ENCODE data around the gene CCDC92B. TPM values are rescaled to one million over a fixed set of nuclear protein-coding genes. Genes with fewer than 3 reads are reported as not detected.

Gene CCDC92B
- total RNA-seq, 2 experiments from 2014 or later: 0.10 TPM; not detected in 1

- CTCF ChIA-PET: no interaction called here
- Mint-ChIP-seq H3K27me3 (no peaks in the 10 kb centered on the region), H3K36me3 (ENCODE audit: low read depth) (peaks cover 10% of the 10 kb centered on the region)
These were observed 55.7 kb downstream of the CCDC92B start for GRCh38 chr17:2693561-2694380.

DNA sequence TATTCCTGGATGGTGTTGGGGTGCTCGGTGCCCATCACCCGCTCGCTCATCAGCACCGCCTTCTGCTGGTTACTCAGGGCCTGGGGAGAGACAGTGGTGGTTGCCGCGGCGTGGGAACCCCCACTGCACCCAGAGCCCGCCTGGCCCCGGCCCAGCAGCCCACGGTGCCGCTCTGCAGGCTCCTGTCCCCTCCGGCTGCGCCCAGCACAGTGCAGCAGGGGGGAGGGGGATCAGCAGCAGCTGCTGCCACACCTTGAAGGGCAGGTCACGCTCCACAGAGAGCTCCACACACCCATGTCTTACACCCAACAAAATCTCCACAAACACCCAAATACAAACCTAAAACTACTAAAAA is 56.7 kb downstream of the CCDC92B start:
- POLR2A ChIA-PET: no interaction called here
- CTCF ChIA-PET: no interaction called here
- peaks cover 14% of the 10 kb centered on the region for H3K4me1 Mint-ChIP-seq
- no peak overlapping the region for H3K27ac Mint-ChIP-seq
- no peak overlapping the region for H3K4me3 Mint-ChIP-seq
- H3K27me3 Mint-ChIP-seq: no peaks in the 10 kb centered on the region
- DNase-seq: no peak
- H3K9me3 Mint-ChIP-seq: no peaks in the 10 kb centered on the region
- peaks cover 10% of the 10 kb centered on the region for H3K36me3 Mint-ChIP-seq (ENCODE audit: low read depth)

More at GRCh38 chr17:2693561-2694380, 55.7 kb downstream of the CCDC92B start:
- POLR2A ChIA-PET: no interaction called here
- Mint-ChIP-seq H3K9me3 (no peaks in the 10 kb centered on the region), H3K4me1 (peaks cover 7% of the 10 kb centered on the region), H3K27ac (no peak overlapping the region), H3K4me3 (no peak overlapping the region)
- DNase-seq: no peak

- DNase-seq: no peak
- ChIA-PET CTCF (no interaction called here), POLR2A (no interaction called here)
- no peaks in the 10 kb centered on the region for H3K27me3 Mint-ChIP-seq
- H3K36me3 Mint-ChIP-seq (ENCODE audit: low read depth): peaks cover 10% of the 10 kb centered on the region
- no peak overlapping the region for H3K4me3 Mint-ChIP-seq
- H3K4me1 Mint-ChIP-seq: peaks cover 16% of the 10 kb centered on the region
- H3K27ac Mint-ChIP-seq: no peak overlapping the region
- H3K9me3 Mint-ChIP-seq: no peaks in the 10 kb centered on the region
These were observed 57.3 kb downstream of the CCDC92B start for GRCh38 chr17:2691965-2692780.

DNA sequence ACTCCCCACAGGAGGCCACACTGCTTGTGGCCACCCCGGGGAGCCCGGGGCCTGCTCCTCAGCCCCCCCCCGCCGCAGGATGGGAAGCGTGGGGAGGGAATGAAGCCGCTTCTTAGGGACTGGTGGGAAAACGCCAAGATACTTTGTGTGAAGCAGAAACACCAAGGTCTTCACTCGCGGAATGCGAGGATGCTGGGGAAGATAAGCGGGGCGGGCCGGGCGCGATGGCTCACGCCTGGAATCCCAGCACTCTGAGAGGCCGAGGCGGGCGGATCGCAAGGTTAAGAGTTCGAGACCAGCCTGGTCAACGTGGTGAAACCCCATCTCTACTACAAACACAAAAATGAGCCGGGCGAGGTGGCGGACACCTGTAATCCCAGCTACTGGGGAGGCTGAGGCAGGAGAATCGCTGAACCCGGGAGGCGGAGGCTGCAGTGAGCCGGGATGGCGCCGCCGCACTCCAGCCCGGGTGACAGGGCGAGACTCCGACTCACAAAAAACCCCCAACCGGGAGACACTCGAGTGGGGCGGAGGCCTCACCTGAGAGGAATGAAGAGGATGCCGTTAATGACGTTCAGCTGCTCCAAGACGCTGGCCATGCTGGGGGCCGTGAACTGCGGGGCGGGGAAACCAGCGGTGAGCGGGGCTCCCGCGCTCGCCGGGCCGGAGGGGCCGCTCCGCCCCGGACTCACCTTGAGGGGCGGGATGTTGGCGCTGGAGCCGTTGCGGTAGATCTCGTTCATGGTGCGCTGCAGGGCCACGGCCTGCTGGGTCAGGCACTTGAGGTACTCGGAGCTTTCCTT is 58.2 kb downstream of the CCDC92B start:
- CTCF ChIA-PET: no interaction called here
- Mint-ChIP-seq H3K27me3 (no peaks in the 10 kb centered on the region), H3K4me1 (peaks cover 16% of the 10 kb centered on the region), H3K27ac (no peak overlapping the region), H3K36me3 (ENCODE audit: low read depth) (peaks cover 10% of the 10 kb centered on the region), H3K4me3 (no peak overlapping the region), H3K9me3 (no peaks in the 10 kb centered on the region)
- DNase-seq: no peak
- POLR2A ChIA-PET: no interaction called here

DNA sequence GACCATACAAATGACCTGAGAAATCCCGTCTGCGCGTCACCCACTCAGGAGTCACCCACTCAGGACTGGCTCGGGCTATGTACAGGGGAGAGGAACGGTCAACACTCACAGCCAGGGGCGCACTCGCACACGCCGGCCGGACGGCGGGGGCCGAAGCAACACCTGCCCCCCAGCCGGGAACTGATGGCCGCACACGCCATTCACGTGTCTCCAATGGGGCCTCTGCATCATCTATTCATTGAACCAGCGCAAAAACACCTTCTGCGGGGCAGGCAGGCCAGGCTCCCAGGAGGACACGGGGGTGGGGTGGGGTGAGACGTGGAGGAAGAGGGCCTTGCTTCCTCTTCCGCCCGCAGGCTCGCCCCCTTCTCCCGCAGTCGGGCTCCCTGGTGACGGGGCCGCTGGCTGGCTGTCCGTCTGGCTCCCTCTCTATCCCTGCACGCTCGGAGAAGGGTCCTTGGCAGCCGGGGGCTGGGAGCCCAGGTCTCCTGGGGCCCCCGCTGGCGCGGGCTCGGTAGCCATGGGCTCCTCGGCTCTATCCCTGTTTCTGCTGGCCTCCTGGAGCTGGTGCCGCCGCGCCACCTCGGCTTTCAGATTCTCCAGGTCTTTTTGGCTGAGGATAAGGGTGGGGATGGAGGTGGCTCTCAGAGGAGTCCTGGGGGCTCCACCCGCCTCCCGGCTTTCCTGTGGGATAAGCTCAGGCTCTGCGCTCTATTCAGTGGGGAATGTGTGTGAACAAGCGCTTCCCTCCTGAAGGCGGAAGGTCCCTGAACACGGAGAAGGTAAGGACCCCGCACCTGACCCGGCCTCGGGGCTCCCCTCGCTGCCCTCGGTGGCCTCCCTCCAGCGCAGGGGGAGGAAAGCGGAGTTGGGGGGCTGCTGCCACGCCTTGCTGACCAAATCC is 59.0 kb downstream of the CCDC92B start:
- H3K27ac Mint-ChIP-seq: no peak overlapping the region
- H3K4me1 Mint-ChIP-seq: peaks cover 16% of the 10 kb centered on the region
- DNase-seq: no peak
- ChIA-PET POLR2A (no interaction called here), CTCF (no interaction called here)
- H3K4me3 Mint-ChIP-seq: no peak overlapping the region
- H3K9me3 Mint-ChIP-seq: no peaks in the 10 kb centered on the region
- H3K27me3 Mint-ChIP-seq: no peaks in the 10 kb centered on the region
- H3K36me3 Mint-ChIP-seq (ENCODE audit: low read depth): peaks cover 10% of the 10 kb centered on the region

DNA sequence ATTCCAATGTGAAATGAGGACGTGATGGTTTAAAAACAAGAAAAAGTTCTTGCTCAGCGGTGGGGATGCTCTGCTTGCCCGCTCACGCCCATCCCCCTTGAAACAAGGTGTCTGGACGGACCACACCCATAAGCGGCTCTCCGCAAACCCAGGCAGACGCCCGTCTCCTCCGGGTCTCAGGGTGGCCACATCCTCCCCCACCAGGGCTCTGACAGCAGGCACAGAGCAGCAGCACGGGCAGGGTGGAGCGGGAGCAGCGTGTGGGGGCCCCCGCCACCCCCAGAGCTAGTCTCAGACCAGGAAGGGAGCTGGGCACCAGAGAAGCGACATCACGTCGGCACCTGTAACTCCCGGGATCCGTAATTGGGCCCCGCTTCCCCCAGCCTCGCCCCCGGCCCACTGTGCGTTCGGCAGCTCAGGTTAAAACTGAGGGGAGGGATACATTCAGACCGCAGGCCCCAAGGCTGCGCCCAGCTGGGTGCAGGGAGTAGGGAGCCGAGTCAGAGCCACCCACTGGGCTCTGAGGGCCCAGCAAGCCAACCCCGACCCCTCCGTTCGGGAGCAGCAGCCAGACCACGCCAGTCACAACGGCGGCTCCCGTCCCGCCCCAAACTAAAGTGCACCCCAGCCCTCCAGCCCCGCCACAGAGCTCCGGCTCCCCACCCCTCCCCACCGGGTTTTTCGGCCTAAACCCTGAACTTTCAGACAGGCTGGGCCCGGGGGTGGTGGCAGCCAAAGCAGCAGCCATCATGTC is 59.9 kb downstream of the CCDC92B start:
- H3K9me3 Mint-ChIP-seq: no peaks in the 10 kb centered on the region
- ChIA-PET CTCF (no interaction called here), POLR2A (no interaction called here)
- peaks cover 10% of the 10 kb centered on the region for H3K36me3 Mint-ChIP-seq (ENCODE audit: low read depth)
- H3K4me1 Mint-ChIP-seq: peaks cover 16% of the 10 kb centered on the region
- H3K27ac Mint-ChIP-seq: peak overlapping the region; percentile 79
- peak overlapping the region; percentile 6 for H3K4me3 Mint-ChIP-seq
- peak; percentile 62 for DNase-seq
- H3K27me3 Mint-ChIP-seq: no peaks in the 10 kb centered on the region

DNA sequence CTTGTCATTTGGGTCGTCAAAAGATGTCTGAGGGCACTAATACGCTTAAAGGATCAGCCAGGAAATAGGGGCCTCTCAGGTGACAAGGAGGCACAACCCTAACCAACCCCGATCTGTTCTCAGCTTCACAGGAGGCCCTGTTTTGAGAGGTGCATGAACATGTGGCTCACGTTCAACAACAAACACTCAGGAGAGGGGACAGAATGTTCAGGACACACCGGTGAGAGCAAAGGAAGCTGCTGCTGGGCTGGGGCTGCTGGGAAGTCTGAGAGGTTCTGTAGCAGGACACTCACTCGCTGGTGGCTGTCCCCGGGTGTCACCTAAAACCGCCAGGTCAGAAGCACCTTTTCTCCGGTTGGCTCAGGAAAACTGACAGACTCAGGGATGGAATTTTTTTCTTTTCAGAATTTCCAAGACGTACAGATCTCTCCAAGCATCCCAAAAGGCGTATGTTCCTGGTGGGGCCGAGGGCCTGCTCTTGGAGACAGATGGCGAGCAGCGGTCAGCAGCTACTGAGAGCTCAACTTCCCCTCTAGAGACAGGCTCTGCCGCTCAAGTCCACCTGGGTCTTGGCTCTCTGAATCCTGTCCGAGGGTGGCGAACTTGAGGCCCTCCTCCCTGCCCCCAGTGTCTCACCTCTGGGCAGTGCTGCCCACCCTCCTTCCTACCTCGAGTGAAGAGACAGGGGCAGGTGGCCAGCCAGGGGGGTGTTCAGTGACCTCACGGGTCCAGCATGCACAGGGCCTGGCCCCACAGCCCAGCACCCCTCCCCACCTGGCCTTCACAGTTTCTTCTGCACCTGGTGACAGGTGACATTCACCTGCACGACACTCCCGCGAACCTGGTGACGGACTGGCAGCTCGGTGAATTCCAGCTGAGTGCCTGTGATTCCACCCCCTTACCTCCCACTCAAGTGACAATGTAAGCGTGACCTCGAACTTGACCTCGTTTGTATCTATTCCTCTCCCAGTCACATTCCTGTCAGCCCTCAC is 60.8 kb downstream of the CCDC92B start:
- ChIA-PET POLR2A (interaction anchor here (0.6 to 1.3 kb wide), 2 partner anchors 22 to 96 kb away, joined by 3 read pairs; partner anchors contain the start of gene PAFAH1B1), CTCF (interaction anchor here (0.6 kb wide), 1 partner anchor 82 kb away, joined by 4 read pairs; no protein-coding TSS in a partner anchor)
- Mint-ChIP-seq H3K36me3 (ENCODE audit: low read depth) (peaks cover 13% of the 10 kb centered on the region), H3K9me3 (no peaks in the 10 kb centered on the region), H3K27ac (peak overlapping the region; percentile 79), H3K27me3 (no peaks in the 10 kb centered on the region), H3K4me3 (no peak overlapping the region), H3K4me1 (peaks cover 16% of the 10 kb centered on the region)
- DNase-seq: no peak

- Mint-ChIP-seq H3K9me3 (no peaks in the 10 kb centered on the region), H3K36me3 (ENCODE audit: low read depth) (peaks cover 29% of the 10 kb centered on the region), H3K4me1 (peaks cover 16% of the 10 kb centered on the region), H3K4me3 (no peak overlapping the region), H3K27me3 (no peaks in the 10 kb centered on the region), H3K27ac (no peak overlapping the region)
- CTCF ChIA-PET: interaction anchor here (1.0 to 1.4 kb wide), 2 partner anchors 11 to 353 kb away, joined by 3 to 4 read pairs; no protein-coding TSS in a partner anchor
- POLR2A ChIA-PET: interaction anchor here (1.0 to 2.3 kb wide), 5 partner anchors 10 to 93 kb away, joined by 3 to 11 read pairs (median 5); partner anchors contain the start of gene PAFAH1B1
- no peak for DNase-seq
These were observed 62.4 kb downstream of the CCDC92B start for GRCh38 chr17:2687074-2687418.

GRCh38 chr17:2685696-2686095 is 63.8 kb downstream of the CCDC92B start:
- Mint-ChIP-seq H3K4me1 (peaks cover 16% of the 10 kb centered on the region), H3K27ac (no peak overlapping the region), H3K27me3 (no peaks in the 10 kb centered on the region), H3K36me3 (ENCODE audit: low read depth) (peaks cover 38% of the 10 kb centered on the region), H3K4me3 (no peak overlapping the region), H3K9me3 (no peaks in the 10 kb centered on the region)
- DNase-seq: no peak
- CTCF ChIA-PET: interaction anchor here (1.4 kb wide), 1 partner anchor 10 kb away, joined by 4 read pairs; no protein-coding TSS in a partner anchor
- POLR2A ChIA-PET: interaction anchor here (1.1 to 2.3 kb wide), 2 partner anchors 91 to 174 kb away, joined by 3 to 8 read pairs; partner anchors contain the start of genes METTL16 and PAFAH1B1

- Mint-ChIP-seq H3K27ac (no peak overlapping the region), H3K4me3 (no peak overlapping the region), H3K27me3 (no peaks in the 10 kb centered on the region), H3K9me3 (no peaks in the 10 kb centered on the region), H3K36me3 (ENCODE audit: low read depth) (peaks cover 49% of the 10 kb centered on the region), H3K4me1 (peaks cover 16% of the 10 kb centered on the region)
- ChIA-PET CTCF (no interaction called here), POLR2A (no interaction called here)
- no peak for DNase-seq
These were observed 64.9 kb downstream of the CCDC92B start for GRCh38 chr17:2684549-2684948.

DNA sequence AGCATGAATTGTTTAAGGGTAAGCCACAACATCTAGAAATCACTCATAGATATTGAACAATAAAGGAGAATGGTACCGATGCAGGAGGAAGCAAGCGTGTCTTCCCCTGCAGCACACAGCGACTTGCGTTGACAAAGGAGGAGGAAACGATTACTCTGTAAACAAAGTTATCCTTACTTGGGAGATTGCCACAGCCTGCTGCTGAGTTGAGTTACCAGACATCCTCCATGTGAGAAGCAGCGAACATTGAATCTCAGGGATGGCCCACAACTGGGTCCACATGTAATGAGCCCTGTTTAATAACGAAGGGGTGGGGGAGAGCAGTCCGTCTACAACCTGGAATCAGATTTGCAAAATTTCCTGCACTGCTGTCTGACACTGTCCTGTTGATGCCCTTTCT is 65.5 kb downstream of the CCDC92B start:
- peaks cover 10% of the 10 kb centered on the region for H3K4me1 Mint-ChIP-seq
- ChIA-PET CTCF (no interaction called here), POLR2A (no interaction called here)
- H3K9me3 Mint-ChIP-seq: no peaks in the 10 kb centered on the region
- H3K4me3 Mint-ChIP-seq: no peak overlapping the region
- H3K27me3 Mint-ChIP-seq: no peaks in the 10 kb centered on the region
- H3K27ac Mint-ChIP-seq: no peak overlapping the region
- H3K36me3 Mint-ChIP-seq (ENCODE audit: low read depth): peaks cover 50% of the 10 kb centered on the region
- no peak for DNase-seq

Data from activated CD4-positive, alpha-beta memory T cell treated with anti-CD3 and anti-CD28 coated beads, Interleukin-2, amount 10 ng/mL, durations not matched to agents 7 days and 5 days (primary cell).